Measurements from ENCODE around the gene GIN1. TPM values are rescaled to one million over a fixed set of nuclear protein-coding genes. Genes with fewer than 3 reads are reported as not detected.

Gene GIN1
- total and polyA plus RNA-seq, 2 of the 4 experiments (the other 2 are of a cell fraction): 2.9 to 3.1 TPM

DNA sequence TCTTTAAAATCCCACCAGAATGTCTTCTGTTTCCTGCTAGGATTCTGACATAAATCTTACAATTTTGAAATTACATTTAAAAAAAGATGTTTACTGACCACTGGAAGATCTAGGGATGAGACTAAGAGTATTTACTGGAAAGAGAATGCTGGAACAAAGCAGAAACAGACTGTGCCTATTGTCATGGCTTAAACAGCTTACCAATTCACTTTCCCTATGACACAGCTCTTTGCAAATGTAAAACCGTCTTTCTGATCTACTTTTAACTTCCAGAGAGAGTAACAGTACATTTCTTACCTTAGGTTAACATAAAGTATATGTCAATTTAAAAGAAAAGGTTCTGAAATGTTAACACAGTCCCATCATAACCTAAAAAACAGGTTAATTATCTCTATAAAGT, 10.7 kb downstream of the GIN1 start:
- no peak for TF ChIP-seq MAFK (IDR thresholded peaks at IDR 0.05; ENCODE audit: low read depth, low read length)
- TF ChIP-seq CEBPB (IDR thresholded peaks at IDR 0.05; ENCODE audit: low read depth, low read length): no peak
- no peak for TF ChIP-seq MAZ (IDR thresholded peaks at IDR 0.05; ENCODE audit: borderline replicate concordance, low read depth, low read length)
- TF ChIP-seq BHLHE40 (IDR thresholded peaks at IDR 0.05; ENCODE audit: low read depth, low read length): no peak
- no peak for TF ChIP-seq POLR2A (IDR thresholded peaks at IDR 0.05; ENCODE audit: low read depth, low read length)
- no peak for TF ChIP-seq MXI1 (IDR thresholded peaks at IDR 0.05; ENCODE audit: borderline replicate concordance, low read depth, low read length)
- no peak for TF ChIP-seq SMC3 (IDR thresholded peaks at IDR 0.05; ENCODE audit: low read depth, low read length)
- TF ChIP-seq, protein P1, sequence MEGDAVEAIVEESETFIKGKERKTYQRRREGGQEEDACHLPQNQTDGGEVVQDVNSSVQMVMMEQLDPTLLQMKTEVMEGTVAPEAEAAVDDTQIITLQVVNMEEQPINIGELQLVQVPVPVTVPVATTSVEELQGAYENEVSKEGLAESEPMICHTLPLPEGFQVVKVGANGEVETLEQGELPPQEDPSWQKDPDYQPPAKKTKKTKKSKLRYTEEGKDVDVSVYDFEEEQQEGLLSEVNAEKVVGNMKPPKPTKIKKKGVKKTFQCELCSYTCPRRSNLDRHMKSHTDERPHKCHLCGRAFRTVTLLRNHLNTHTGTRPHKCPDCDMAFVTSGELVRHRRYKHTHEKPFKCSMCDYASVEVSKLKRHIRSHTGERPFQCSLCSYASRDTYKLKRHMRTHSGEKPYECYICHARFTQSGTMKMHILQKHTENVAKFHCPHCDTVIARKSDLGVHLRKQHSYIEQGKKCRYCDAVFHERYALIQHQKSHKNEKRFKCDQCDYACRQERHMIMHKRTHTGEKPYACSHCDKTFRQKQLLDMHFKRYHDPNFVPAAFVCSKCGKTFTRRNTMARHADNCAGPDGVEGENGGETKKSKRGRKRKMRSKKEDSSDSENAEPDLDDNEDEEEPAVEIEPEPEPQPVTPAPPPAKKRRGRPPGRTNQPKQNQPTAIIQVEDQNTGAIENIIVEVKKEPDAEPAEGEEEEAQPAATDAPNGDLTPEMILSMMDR (conservative IDR thresholded peaks at IDR 0.05; ENCODE audit: low read depth, low read length): no peak
- TF ChIP-seq, protein P2, sequence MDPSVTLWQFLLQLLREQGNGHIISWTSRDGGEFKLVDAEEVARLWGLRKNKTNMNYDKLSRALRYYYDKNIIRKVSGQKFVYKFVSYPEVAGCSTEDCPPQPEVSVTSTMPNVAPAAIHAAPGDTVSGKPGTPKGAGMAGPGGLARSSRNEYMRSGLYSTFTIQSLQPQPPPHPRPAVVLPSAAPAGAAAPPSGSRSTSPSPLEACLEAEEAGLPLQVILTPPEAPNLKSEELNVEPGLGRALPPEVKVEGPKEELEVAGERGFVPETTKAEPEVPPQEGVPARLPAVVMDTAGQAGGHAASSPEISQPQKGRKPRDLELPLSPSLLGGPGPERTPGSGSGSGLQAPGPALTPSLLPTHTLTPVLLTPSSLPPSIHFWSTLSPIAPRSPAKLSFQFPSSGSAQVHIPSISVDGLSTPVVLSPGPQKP (IDR thresholded peaks at IDR 0.05; ENCODE audit: borderline replicate concordance, low read depth, low read length): no peak
- no peak for TF ChIP-seq NFE2L2 (IDR thresholded peaks at IDR 0.05; ENCODE audit: low read depth, low read length)
- TF ChIP-seq RCOR1 (IDR thresholded peaks at IDR 0.05; ENCODE audit: insufficient replicate concordance, low read length): no peak
- Histone ChIP-seq H2AK9ac (replicated peaks; ENCODE audit: low read depth, low read length, poor library complexity) (no peak overlapping the region), H4K20me1 (ENCODE audit: insufficient read depth, low read length) (no peaks in the 10 kb centered on the region), H3K23ac (ENCODE audit: low read depth, low read length) (no peak overlapping the region), H3K18ac (ENCODE audit: low read depth, low read length) (no peak overlapping the region), H3K56ac (ENCODE audit: extremely low read depth, insufficient read depth, low read length) (no peak overlapping the region), H3K9me1 (ENCODE audit: insufficient read depth, low read length) (no peaks in the 10 kb centered on the region), H2BK15ac (ENCODE audit: low read depth, low read length) (no peak overlapping the region), H4K8ac (ENCODE audit: low read depth in 2 of 2, low read length in 2 of 2) (no peak overlapping the region), H3K79me1 (ENCODE audit: low read depth in 1 of 2, low read length in 2 of 2) (peaks cover 9 to 11% of the 10 kb centered on the region in 2 experiments; a peak in 3 of 4 replicates), H3K4ac (ENCODE audit: low read depth, low read length) (no peak overlapping the region), H3K4me1 (ENCODE audit: control insufficient read depth, insufficient read depth, low read length) (no peaks in the 10 kb centered on the region), H2AFZ (replicated peaks; ENCODE audit: low read length, poor library complexity) (no peak overlapping the region), H4K91ac (ENCODE audit: insufficient read depth, low read depth, low read length) (no peak overlapping the region), H2BK20ac (ENCODE audit: low read depth, low read length) (no peak overlapping the region), H2BK120ac (ENCODE audit: low read depth, low read length) (no peak overlapping the region), H3K14ac (replicated peaks; ENCODE audit: low read depth, low read length) (no peak overlapping the region), H3K4me2 (ENCODE audit: low read depth, low read length) (no peak overlapping the region), H2BK5ac (ENCODE audit: low read depth, low read length, poor library complexity, severe bottlenecking) (no peak overlapping the region), H3K27me3 (ENCODE audit: control insufficient read depth, insufficient read depth, low read length) (no peaks in the 10 kb centered on the region), H3K9me3 (ENCODE audit: control insufficient read depth, insufficient read depth, low read length) (no peaks in the 10 kb centered on the region), H3K27ac (ENCODE audit: insufficient read depth, low read length) (no peak overlapping the region), H3K4me3 (ENCODE audit: insufficient read depth, low read depth, low read length) (no peak overlapping the region), H3K9ac (ENCODE audit: low read depth, low read length) (no peak overlapping the region), H3K36me3 (ENCODE audit: control insufficient read depth, insufficient read depth, low read length) (no peaks in the 10 kb centered on the region), H4K5ac (ENCODE audit: low read depth, low read length) (no peak overlapping the region), H2AK5ac (ENCODE audit: low read depth, low read length) (no peak overlapping the region)
- dilution Hi-C loops (cut with HindIII; ENCODE audit: low sequenced_read_pairs, unreplicated experiment) (no loop called here), in situ Hi-C loops (cut with MboI; ENCODE audit: low sequenced_read_pairs) (no loop called here), intact Hi-C loops (cut with micrococcal nuclease) (no loop called here)
- BruUV-seq (replicated peaks): no TSS peak
- ChIA-PET CTCF (no interaction called here), POLR2A (ENCODE audit: unreplicated experiment) (no interaction called here)
- ATAC-seq (ENCODE audit: low read depth): no peak
- no CpG with 5 or more reads among the region's 1 CpG for WGBS, 2 experiments (ENCODE audit: extremely low coverage in 2 of 2, insufficient read length in 1 of 2)
- no peak for DNase-seq

Data from IMR-90 (cell line).